ENCODE data around the gene LCK. TPM values are rescaled to one million over a fixed set of nuclear protein-coding genes. Genes with fewer than 3 reads are reported as not detected.
A peak's percentile ranks its signal among the peaks of the same experiment; 100 is the strongest.

The LCK gene
- total and polyA plus RNA-seq, 2 experiments from 2014 or later: 0.40 to 0.79 TPM

GRCh38 chr1:32273391-32274208, 22.5 kb downstream of the LCK start:
- H3K9me3 ChIP-seq (ENCODE audit: low read depth): no peaks in the 10 kb centered on the region
- no peak for TF ChIP-seq CTCF (IDR thresholded peaks at IDR 0.05; ENCODE audit: poor library complexity)
- no peak for TF ChIP-seq EZH2 (IDR thresholded peaks at IDR 0.05; ENCODE audit: borderline replicate concordance)
- peak; percentile 63 for DNase-seq (ENCODE audit: low spot score)
- peak overlapping the region; percentile 11 for H2AFZ ChIP-seq
- no peaks in the 10 kb centered on the region for H3K36me3 ChIP-seq (replicated peaks; ENCODE audit: insufficient read depth, low read depth)
- peaks cover 8% of the 10 kb centered on the region for H3K4me1 ChIP-seq (ENCODE audit: insufficient read depth)
- 40% methylated on average over 8 of the region's 10 CpGs for WGBS (ENCODE audit: low lambda C conversion rate, missing lambda C conversion rate)
- H3K4me2 ChIP-seq: peak overlapping the region; percentile 58
- H3K79me2 ChIP-seq: no peaks in the 10 kb centered on the region
- H3K27ac ChIP-seq: no peak overlapping the region
- H3K27me3 ChIP-seq: no peaks in the 10 kb centered on the region
- no peaks in the 10 kb centered on the region for H4K20me1 ChIP-seq (ENCODE audit: insufficient read depth, poor library complexity, severe bottlenecking)
- no peaks in the 10 kb centered on the region for H3K9me2 ChIP-seq (replicated peaks; ENCODE audit: insufficient read depth)
- H3K4me3 ChIP-seq: no peak overlapping the region

- Histone ChIP-seq H3K79me2 (no peaks in the 10 kb centered on the region), H3K9me3 (ENCODE audit: low read depth) (no peaks in the 10 kb centered on the region), H2AFZ (no peak overlapping the region), H4K20me1 (ENCODE audit: insufficient read depth, poor library complexity, severe bottlenecking) (no peaks in the 10 kb centered on the region), H3K4me1 (ENCODE audit: insufficient read depth) (peaks cover 8% of the 10 kb centered on the region), H3K9me2 (replicated peaks; ENCODE audit: insufficient read depth) (no peaks in the 10 kb centered on the region), H3K27me3 (no peaks in the 10 kb centered on the region), H3K4me3 (no peak overlapping the region), H3K4me2 (no peak overlapping the region), H3K36me3 (replicated peaks; ENCODE audit: insufficient read depth, low read depth) (no peaks in the 10 kb centered on the region), H3K27ac (no peak overlapping the region)
- TF ChIP-seq EZH2phosphoT487 (IDR thresholded peaks at IDR 0.05; ENCODE audit: low read depth, severe bottlenecking, unreplicated experiment): no peak
- TF ChIP-seq EZH2 (IDR thresholded peaks at IDR 0.05; ENCODE audit: borderline replicate concordance): no peak
- no peak for TF ChIP-seq CTCF (IDR thresholded peaks at IDR 0.05; ENCODE audit: poor library complexity)
- DNase-seq (ENCODE audit: low spot score): no peak
- WGBS (ENCODE audit: low lambda C conversion rate, missing lambda C conversion rate): 86% methylated on average over 27 of the region's 31 CpGs
Observed at GRCh38 chr1:32274646-32275340, 23.7 kb downstream of the LCK start.

GRCh38 chr1:32275424-32275823, 24.4 kb downstream of the LCK start:
- Histone ChIP-seq H3K27ac (no peak overlapping the region), H4K20me1 (ENCODE audit: insufficient read depth, poor library complexity, severe bottlenecking) (no peaks in the 10 kb centered on the region), H3K27me3 (no peaks in the 10 kb centered on the region), H3K9me3 (ENCODE audit: low read depth) (no peaks in the 10 kb centered on the region), H3K79me2 (no peaks in the 10 kb centered on the region), H3K9me2 (replicated peaks; ENCODE audit: insufficient read depth) (no peaks in the 10 kb centered on the region), H2AFZ (no peak overlapping the region), H3K4me3 (no peak overlapping the region), H3K36me3 (replicated peaks; ENCODE audit: insufficient read depth, low read depth) (no peaks in the 10 kb centered on the region), H3K4me1 (ENCODE audit: insufficient read depth) (peaks cover 8% of the 10 kb centered on the region), H3K4me2 (no peak overlapping the region)
- WGBS (ENCODE audit: low lambda C conversion rate, missing lambda C conversion rate): 87% methylated on average over 28 of the region's 41 CpGs
- DNase-seq (ENCODE audit: low spot score): no peak
- TF ChIP-seq EZH2phosphoT487 (IDR thresholded peaks at IDR 0.05; ENCODE audit: low read depth, severe bottlenecking, unreplicated experiment) (no peak), CTCF (IDR thresholded peaks at IDR 0.05; ENCODE audit: poor library complexity) (no peak), EZH2 (IDR thresholded peaks at IDR 0.05; ENCODE audit: borderline replicate concordance) (no peak)
